ENCODE data around the gene NCAM1.

The NCAM1 gene

GRCh38 chr11:113199866-113200265 is 238.6 kb downstream of the NCAM1 start:
- DNase-seq (ENCODE audit: low spot score): no peak

- peak; percentile 62 for DNase-seq (ENCODE audit: low spot score)
Observed at GRCh38 chr11:113201054-113201818, 240.0 kb downstream of the NCAM1 start.

- DNase-seq (ENCODE audit: low spot score): no peak
Observed at GRCh38 chr11:113202431-113202830, 241.2 kb downstream of the NCAM1 start.

- DNase-seq (ENCODE audit: low spot score): no peak
Observed at GRCh38 chr11:113203141-113203753, 242.0 kb downstream of the NCAM1 start.

GRCh38 chr11:113204280-113204679 is 243.1 kb downstream of the NCAM1 start:
- no peak for DNase-seq (ENCODE audit: low spot score)

- DNase-seq (ENCODE audit: low spot score): no peak
Observed at GRCh38 chr11:113213549-113213948, 252.3 kb downstream of the NCAM1 start.

- no peak for DNase-seq (ENCODE audit: low spot score)
Observed at GRCh38 chr11:113222241-113222640, 261.0 kb downstream of the NCAM1 start.

- DNase-seq (ENCODE audit: low spot score): peak; percentile 74
Observed at GRCh38 chr11:113234888-113235287, 273.7 kb downstream of the NCAM1 start.

GRCh38 chr11:113237261-113237660 is 276.0 kb downstream of the NCAM1 start:
- DNase-seq (ENCODE audit: low spot score): no peak

GRCh38 chr11:113238721-113239120 is 277.5 kb downstream of the NCAM1 start:
- DNase-seq (ENCODE audit: low spot score): no peak

- DNase-seq (ENCODE audit: low spot score): no peak
Observed at GRCh38 chr11:113240389-113240788, 279.2 kb downstream of the NCAM1 start.

- no peak for DNase-seq (ENCODE audit: low spot score)
Observed at GRCh38 chr11:113240790-113241635, 279.8 kb downstream of the NCAM1 start.

GRCh38 chr11:113241636-113242054 is 280.4 kb downstream of the NCAM1 start:
- no peak for DNase-seq (ENCODE audit: low spot score)

- DNase-seq (ENCODE audit: low spot score): no peak
Observed at GRCh38 chr11:113242060-113242459, 280.8 kb downstream of the NCAM1 start.

- DNase-seq (ENCODE audit: low spot score): peak; percentile 65
Observed at GRCh38 chr11:113242767-113243397, 281.7 kb downstream of the NCAM1 start.

- DNase-seq (ENCODE audit: low spot score): peak; percentile 24
Observed at GRCh38 chr11:113243696-113244095, 282.5 kb downstream of the NCAM1 start.

GRCh38 chr11:113245216-113245615 is 284.0 kb downstream of the NCAM1 start:
- DNase-seq (ENCODE audit: low spot score): no peak

GRCh38 chr11:113247221-113247620 is 286.0 kb downstream of the NCAM1 start:
- no peak for DNase-seq (ENCODE audit: low spot score)

- DNase-seq (ENCODE audit: low spot score): no peak
Observed at GRCh38 chr11:113247966-113248365, 286.7 kb downstream of the NCAM1 start.

- DNase-seq (ENCODE audit: low spot score): no peak
Observed at GRCh38 chr11:113248702-113249490, 287.7 kb downstream of the NCAM1 start.

GRCh38 chr11:113249491-113249763 is 288.2 kb downstream of the NCAM1 start:
- DNase-seq (ENCODE audit: low spot score): peak; percentile 31

- peak; percentile 40 for DNase-seq (ENCODE audit: low spot score)
Observed at GRCh38 chr11:113249786-113250185, 288.6 kb downstream of the NCAM1 start.

Measured in Ammon's horn (tissue), 1 donor.